Effector memory CD8-positive, alpha-beta T cell (primary cell): ENCODE results near the gene IL31RA.

Experiments used
- ATAC-seq: fragments of 150-1000 bp; cut with Tn5 transposase; replicated peaks from 2 replicates; pipeline ENCODE4 v1.10.0; 2021; ENCODE audit warnings: mild to moderate bottlenecking, moderate library complexity
- DNase-seq, 3 experiments: peaks; one replicate each; pipeline ENCODE4 v3.0.0; 2021
- H3K27ac Mint-ChIP-seq, 2 donors: one replicate each; pipeline ENCODE4 v1.8.0; 2022; ENCODE audit warnings: mild to moderate bottlenecking in 2 of 2, mixed read lengths in 2 of 2, moderate library complexity in 2 of 2
- H3K27me3 Mint-ChIP-seq, 2 donors: one replicate each; pipeline ENCODE4 v1.8.0; 2022; ENCODE audit warnings: mixed read lengths in 2 of 2
- H3K36me3 Mint-ChIP-seq: one replicate; pipeline ENCODE4 v1.8.0; 2022; ENCODE audit warnings: mild to moderate bottlenecking, moderate library complexity, mixed read lengths; ENCODE audit not compliant: insufficient read depth
- H3K4me1 Mint-ChIP-seq, 2 donors: one replicate each; pipeline ENCODE4 v1.8.0; 2022; ENCODE audit warnings: low read depth in 2 of 2, mixed read lengths in 2 of 2
- H3K4me3 Mint-ChIP-seq, 2 donors: one replicate each; pipeline ENCODE4 v1.8.0; 2022; ENCODE audit warnings: mild to moderate bottlenecking in 2 of 2, mixed read lengths in 2 of 2, moderate library complexity in 2 of 2
- H3K9me3 Mint-ChIP-seq, 2 donors: one replicate each; pipeline ENCODE4 v1.8.0; 2022; ENCODE audit warnings: mixed read lengths in 2 of 2

The IL31RA gene

DNA sequence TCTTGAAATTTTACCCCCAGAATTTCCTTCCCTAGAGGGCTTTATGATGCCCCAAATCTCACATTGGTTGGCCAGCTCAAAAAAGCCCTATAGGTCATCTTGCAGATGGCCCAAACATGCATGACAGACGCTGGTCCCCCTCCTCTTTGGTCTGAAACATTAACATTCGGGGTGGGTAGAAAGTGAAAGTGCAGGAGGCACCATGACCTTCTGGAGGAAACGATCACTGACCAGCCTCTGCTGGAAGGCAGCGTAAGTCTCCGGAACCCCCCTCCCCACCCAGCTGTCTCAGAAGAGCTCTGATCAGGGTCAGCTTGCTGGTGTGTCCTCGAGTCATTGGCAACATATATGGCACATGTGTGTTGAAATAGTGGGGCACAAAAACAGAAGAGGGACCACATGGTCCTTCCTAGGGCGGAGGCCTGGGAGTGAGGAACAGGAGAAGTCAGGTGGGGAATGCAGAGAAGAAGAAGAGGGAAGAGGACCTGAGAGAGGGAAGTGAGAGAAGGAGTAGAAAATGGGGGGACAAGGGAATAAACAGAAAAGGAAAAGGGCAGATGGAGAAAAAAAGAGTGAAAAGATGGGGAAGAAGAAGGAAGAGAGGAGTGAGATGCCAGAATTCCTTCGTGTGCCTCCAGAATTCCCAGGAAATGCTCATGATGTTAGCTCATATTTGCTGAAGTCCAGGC, 46.2 kb downstream of the IL31RA start:
- peaks cover 0 to 13% of the 10 kb centered on the region in 2 donors for H3K4me1 Mint-ChIP-seq
- H3K4me3 Mint-ChIP-seq = peak overlapping the region in 1 of 2 donors; percentile 65
- DNase-seq (no peak), ATAC-seq (no peak)
- H3K9me3 Mint-ChIP-seq = no peaks in the 10 kb centered on the region
- H3K27me3 Mint-ChIP-seq = peaks cover 10 to 16% of the 10 kb centered on the region in 2 donors
- H3K36me3 Mint-ChIP-seq = no peaks in the 10 kb centered on the region
- no peak overlapping the region for H3K27ac Mint-ChIP-seq

DNA sequence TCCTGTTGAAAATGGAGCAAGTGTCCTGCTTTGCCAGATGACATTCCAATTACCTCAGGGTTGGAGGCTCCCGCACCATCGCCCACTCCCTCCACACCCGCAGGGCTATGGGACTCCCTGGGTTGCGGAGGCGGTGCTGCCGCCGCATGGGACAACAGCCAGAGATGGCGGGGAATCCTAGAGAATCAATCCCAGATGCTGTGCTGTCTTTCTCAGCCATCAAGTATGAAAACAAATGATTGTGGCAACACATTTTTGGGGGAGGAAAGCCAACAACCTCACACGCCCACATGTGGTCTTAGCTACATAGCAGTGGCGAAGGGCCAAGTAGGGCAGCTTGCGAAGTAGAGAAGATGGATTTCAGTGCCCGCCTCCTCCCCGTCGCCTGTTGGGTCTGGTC, 46.7 kb downstream of the IL31RA start:
- Mint-ChIP-seq H3K9me3 (no peaks in the 10 kb centered on the region), H3K4me3 (peak overlapping the region in 1 of 2 donors; percentile 65), H3K27me3 (peaks cover 10 to 16% of the 10 kb centered on the region in 2 donors), H3K36me3 (no peaks in the 10 kb centered on the region), H3K27ac (no peak overlapping the region), H3K4me1 (peaks cover 0 to 15% of the 10 kb centered on the region in 2 donors)
- ATAC-seq (peak; percentile 94), DNase-seq (peak in 2 of 3 experiments; percentile 35 to 38)

DNA sequence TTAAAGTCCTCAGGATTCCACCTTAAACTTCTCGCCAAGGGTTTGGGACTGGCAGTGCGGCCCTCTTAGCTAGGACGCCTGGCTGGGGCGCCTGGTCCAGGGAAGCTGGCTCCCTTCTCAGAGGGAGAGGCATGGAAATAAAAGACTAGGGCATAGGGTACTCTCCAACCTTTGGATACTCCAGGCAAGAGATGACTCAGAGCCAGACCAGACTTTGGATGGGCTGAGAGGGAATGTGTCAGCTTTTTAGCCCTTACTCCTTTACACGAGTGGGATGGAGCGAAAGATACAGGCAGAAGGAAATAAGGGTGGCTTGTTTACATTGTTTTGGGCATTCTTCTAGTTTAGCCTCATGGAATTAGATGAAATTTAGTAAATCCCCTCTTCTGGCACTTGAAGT, 48.2 kb downstream of the IL31RA start:
- Mint-ChIP-seq H3K36me3 (no peaks in the 10 kb centered on the region), H3K27ac (peak overlapping the region in 1 of 2 donors; percentile 51), H3K4me3 (no peak overlapping the region), H3K27me3 (peaks cover 10 to 16% of the 10 kb centered on the region in 2 donors), H3K4me1 (peaks cover 4 to 28% of the 10 kb centered on the region in 2 donors), H3K9me3 (no peaks in the 10 kb centered on the region)
- no peak for DNase-seq
- no peak for ATAC-seq

DNA sequence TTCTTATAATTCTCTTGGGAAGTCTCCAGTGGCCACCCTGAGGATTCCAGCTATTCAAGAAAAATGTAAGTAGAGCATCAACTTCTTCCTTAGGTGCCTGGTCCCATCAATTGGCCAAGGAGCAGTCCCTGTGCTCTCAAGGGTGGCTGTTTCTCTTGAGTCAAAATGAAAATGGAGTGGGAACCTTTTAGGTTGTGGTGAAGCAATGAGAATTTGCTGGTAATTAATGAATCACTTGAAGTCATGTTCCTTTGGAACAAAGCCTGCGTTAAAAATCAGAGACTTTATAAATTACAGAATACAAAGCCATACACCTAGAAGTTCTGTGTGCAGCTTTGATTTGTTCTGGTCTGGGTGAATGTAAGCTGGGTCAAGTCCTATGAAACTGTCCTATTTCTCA, 48.9 kb downstream of the IL31RA start:
- peak overlapping the region in 1 of 2 donors; percentile 51 for H3K27ac Mint-ChIP-seq
- H3K27me3 Mint-ChIP-seq = peaks cover 10 to 18% of the 10 kb centered on the region in 2 donors

DNA sequence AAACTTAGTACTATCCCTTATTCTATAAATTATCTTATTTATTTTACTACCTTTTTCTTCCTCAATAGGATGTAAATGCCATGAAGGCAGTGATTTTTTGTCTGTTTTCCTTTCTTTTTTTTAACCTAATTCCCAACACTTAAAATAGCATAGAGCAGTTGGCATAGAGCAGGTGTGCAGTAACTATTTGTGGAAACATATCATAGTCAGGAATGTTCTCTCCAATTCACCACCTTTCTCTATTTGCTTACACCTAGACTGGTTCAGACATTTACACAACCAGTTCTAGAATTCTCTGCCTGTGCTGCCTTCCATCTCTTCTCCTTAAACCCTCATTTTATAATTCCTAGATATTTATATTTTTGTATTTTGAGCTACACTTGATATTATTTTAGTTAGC, 49.6 kb downstream of the IL31RA start:
- Mint-ChIP-seq H3K27ac (no peak overlapping the region), H3K4me1 (peaks cover 4 to 31% of the 10 kb centered on the region in 2 donors), H3K4me3 (no peak overlapping the region), H3K9me3 (no peaks in the 10 kb centered on the region), H3K36me3 (no peaks in the 10 kb centered on the region), H3K27me3 (peaks cover 10 to 21% of the 10 kb centered on the region in 2 donors)
- DNase-seq (no peak), ATAC-seq (no peak)

More for the DNA sequence above, 48.9 kb downstream of the IL31RA start:
- ATAC-seq = no peak
- no peak for DNase-seq
- Mint-ChIP-seq H3K4me1 (peaks cover 4 to 28% of the 10 kb centered on the region in 2 donors), H3K4me3 (no peak overlapping the region), H3K36me3 (no peaks in the 10 kb centered on the region), H3K9me3 (no peaks in the 10 kb centered on the region)

DNA sequence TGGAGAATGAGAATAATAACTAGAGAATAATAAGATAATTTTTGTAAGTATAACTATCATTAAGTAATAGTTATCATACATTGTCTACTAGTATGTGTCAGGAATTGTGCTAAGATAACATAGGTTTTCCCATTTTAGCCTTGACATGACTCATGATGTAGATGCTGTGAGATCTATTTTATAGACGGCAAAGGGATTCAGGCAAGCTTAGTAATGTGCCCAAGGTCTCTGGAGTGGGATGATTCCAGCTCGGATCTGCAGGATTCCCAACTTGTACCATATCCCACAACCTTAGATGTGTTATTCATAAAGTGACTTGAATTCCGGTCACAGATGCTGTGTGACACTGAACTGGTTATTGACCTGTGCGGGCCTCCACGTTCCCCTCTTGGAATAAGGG, 51.5 kb downstream of the IL31RA start:
- Mint-ChIP-seq H3K27me3 (peaks cover 3 to 15% of the 10 kb centered on the region in 2 donors), H3K27ac (peak overlapping the region; percentile 31 to 63), H3K36me3 (no peaks in the 10 kb centered on the region), H3K4me1 (peaks cover 4 to 26% of the 10 kb centered on the region in 2 donors), H3K9me3 (no peaks in the 10 kb centered on the region), H3K4me3 (peak overlapping the region in 1 of 2 donors; percentile 60)
- DNase-seq = no peak
- no peak for ATAC-seq

DNA sequence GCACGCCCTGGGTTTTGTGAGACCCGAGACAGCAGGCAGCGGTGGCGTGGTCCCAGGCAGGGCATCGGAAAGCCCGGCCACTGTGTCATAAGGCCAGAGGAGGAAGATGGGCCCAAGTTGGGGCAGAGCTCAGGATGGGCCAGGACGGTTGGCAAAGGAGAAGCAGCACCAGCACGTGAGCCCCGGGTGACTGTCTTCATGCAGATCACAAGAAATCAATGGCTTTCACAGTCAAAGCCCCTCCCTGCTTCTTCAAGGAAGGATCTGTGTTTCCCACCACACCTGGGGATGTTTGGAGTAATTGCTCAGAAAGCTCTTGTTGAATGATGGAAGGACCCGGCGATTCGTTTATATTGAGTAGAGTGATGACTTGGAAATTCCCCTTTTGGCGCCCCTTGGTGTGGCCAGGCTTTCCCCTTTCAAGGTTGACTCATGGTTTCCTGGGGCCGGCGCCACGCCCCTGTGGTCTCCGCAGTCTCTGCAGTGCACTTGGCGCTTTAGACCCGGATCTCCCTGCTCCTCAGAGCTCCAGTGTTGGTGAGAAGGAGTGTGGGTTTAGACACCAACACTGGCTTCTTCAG, 52.1 kb downstream of the IL31RA start:
- DNase-seq (peak; percentile 10 to 62 (median 59)), ATAC-seq (peak; percentile 98)
- peak overlapping the region; percentile 31 to 63 for H3K27ac Mint-ChIP-seq
- peak overlapping the region in 1 of 2 donors; percentile 60 for H3K4me3 Mint-ChIP-seq
- H3K36me3 Mint-ChIP-seq = no peaks in the 10 kb centered on the region
- peaks cover 0 to 11% of the 10 kb centered on the region in 2 donors for H3K27me3 Mint-ChIP-seq
- H3K4me1 Mint-ChIP-seq = peaks cover 4 to 22% of the 10 kb centered on the region in 2 donors
- H3K9me3 Mint-ChIP-seq = no peaks in the 10 kb centered on the region

DNA sequence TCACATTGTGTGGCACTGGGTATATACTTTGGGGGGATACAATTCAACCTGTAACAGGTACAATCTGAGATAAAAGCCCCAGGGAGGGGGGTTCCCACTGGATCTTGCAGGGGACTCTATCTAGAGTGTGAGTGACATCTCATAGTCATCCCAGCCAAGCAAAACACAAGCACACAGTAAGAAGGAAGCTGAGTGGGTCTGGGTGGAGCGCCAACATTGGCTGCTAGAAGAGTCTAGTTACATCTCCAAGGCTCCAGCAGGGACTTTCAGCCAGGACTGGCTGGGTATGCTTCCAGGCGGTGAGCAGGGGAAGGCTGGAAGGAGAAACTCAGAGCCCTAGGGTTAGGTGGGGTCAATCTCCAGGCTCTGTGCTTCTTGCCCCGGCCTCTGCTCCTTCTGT, 53.0 kb downstream of the IL31RA start:
- peak overlapping the region in 1 of 2 donors; percentile 70 for H3K27ac Mint-ChIP-seq
- DNase-seq (no peak), ATAC-seq (no peak)
- H3K36me3 Mint-ChIP-seq = no peaks in the 10 kb centered on the region
- peaks cover 0 to 11% of the 10 kb centered on the region in 2 donors for H3K27me3 Mint-ChIP-seq
- peak overlapping the region in 1 of 2 donors; percentile 60 for H3K4me3 Mint-ChIP-seq
- peaks cover 4 to 22% of the 10 kb centered on the region in 2 donors for H3K4me1 Mint-ChIP-seq
- no peaks in the 10 kb centered on the region for H3K9me3 Mint-ChIP-seq

DNA sequence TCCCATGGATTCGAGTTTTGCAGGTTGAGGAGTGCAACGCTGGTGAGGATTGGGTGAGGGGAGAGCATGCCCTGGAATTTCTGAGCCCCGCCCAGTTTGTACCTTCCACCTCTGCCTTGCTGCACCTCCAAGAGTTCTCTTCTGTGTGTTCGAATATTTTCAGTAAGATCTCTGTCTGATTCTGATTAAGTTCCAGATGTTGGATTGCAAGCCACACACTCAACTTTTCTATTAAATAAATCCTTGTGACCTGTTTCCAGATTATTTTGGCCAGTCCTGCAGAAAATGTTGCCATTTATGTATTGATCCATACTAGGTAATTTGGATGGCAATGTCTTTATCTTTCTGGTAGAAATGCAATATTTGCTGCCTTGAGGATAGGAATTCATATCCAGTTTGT, 54.1 kb downstream of the IL31RA start:
- H3K27me3 Mint-ChIP-seq = peaks cover 0 to 11% of the 10 kb centered on the region in 2 donors

DNA sequence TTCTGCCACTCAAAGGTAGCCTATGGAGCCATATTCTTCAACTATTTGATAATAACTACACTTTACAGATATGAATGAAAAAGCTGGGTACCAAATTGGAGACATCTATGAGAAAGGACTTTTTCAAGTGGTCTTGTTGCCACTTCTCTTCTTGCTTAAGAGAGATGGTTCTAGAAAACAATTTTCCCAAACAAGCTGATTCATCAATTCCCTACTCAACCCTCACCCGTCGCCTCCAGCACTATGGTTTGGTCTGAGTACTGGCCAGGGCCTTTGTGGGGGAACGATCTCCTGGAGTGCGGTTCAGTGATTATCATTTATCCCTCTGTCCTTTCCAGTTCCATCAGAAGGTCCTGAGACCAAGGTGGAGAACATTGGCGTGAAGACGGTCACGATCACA, 56.8 kb downstream of the IL31RA start:
- Mint-ChIP-seq H3K4me1 (peaks cover 4 to 18% of the 10 kb centered on the region in 2 donors), H3K27me3 (peaks cover 0 to 8% of the 10 kb centered on the region in 2 donors), H3K9me3 (no peaks in the 10 kb centered on the region), H3K27ac (no peak overlapping the region), H3K4me3 (no peak overlapping the region), H3K36me3 (no peaks in the 10 kb centered on the region)
- no peak for ATAC-seq
- no peak for DNase-seq

More for the DNA sequence above, 54.1 kb downstream of the IL31RA start:
- Mint-ChIP-seq H3K4me3 (no peak overlapping the region), H3K36me3 (no peaks in the 10 kb centered on the region), H3K9me3 (no peaks in the 10 kb centered on the region), H3K4me1 (peaks cover 4 to 20% of the 10 kb centered on the region in 2 donors), H3K27ac (no peak overlapping the region)
- DNase-seq = no peak
- no peak for ATAC-seq

DNA sequence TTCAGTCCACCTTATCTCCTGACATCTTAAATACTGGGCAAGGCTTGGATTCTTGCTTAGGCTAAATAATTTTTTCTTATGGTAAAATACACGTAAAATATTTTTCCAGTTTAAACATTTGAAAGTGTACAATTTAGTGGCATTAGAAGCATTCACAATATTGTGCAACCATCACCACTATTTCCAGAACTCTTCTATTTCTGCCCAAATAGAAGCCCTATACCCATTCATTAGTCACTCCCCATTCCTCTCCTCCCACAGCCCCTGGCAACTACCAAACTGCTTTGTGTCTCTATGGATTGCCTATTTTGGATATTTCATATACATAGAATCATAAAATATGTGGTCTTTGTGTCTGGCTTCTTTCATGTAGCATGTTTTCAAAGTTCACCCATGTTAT, 57.6 kb downstream of the IL31RA start:
- Mint-ChIP-seq H3K27me3 (peaks cover 0 to 8% of the 10 kb centered on the region in 2 donors), H3K4me3 (no peak overlapping the region), H3K27ac (no peak overlapping the region), H3K9me3 (no peaks in the 10 kb centered on the region), H3K36me3 (no peaks in the 10 kb centered on the region), H3K4me1 (peaks cover 0 to 9% of the 10 kb centered on the region in 2 donors)
- ATAC-seq (no peak), DNase-seq (no peak)

DNA sequence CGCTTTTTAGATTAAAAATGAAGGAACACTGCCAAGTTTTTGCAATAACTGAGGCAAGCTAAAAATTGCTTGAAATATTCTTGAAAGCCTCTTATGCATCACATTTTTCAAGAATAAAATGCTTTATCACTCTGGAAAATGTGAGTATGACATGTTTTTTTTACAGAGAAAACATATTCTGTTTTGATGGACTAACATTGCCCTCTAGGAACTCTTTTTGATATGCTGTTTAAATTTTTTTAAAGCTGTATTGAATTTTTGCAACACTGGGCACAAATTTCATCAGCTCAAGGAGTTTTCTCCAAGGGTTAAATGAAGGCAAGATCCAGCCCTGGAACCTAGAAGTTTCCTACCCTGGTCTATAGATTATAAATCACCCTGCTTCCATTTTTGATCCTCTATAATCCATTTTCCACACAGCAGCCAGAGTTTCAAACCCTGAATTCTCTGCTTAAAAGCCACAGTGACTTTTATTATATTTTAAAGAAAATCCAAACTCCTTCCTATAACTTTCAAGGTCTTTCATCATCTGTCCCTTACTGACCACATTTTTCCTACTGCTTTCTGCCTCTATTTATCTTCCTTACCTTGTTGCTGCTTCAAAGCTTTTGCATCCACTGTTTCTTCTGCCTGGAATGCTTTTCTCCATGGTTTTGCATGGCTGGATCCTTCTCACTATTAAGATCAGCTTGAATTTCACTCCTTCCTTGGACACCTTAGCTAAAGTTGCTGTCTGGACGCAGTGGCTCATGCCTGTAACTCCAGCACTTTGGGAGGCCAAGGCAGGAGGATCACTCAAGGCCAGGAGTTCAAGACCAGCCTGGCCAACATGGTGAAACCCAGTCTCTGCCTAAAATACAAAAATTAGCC, 60.9 kb downstream of the IL31RA start:
- no peak overlapping the region for H3K4me3 Mint-ChIP-seq
- DNase-seq (no peak), ATAC-seq (no peak)
- H3K27me3 Mint-ChIP-seq = peaks cover 0 to 4% of the 10 kb centered on the region in 2 donors
- no peaks in the 10 kb centered on the region for H3K9me3 Mint-ChIP-seq
- no peaks in the 10 kb centered on the region for H3K36me3 Mint-ChIP-seq
- H3K27ac Mint-ChIP-seq = no peak overlapping the region
- H3K4me1 Mint-ChIP-seq = no peaks in the 10 kb centered on the region
